Keratinocyte (primary cell): ENCODE results near the gene KRT71. TPM values are rescaled to one million over a fixed set of nuclear protein-coding genes. Genes with fewer than 3 reads are reported as not detected.

Experiments
- DNase-seq: peaks from one replicate; pipeline ENCODE4 v3.0.0-alpha.2; 2011; ENCODE audit warnings: low read depth, missing footprints, low spot score
- FAIRE-seq: peaks from 2 replicates; lab custom pipeline; 2011; peaks lifted over from hg19 to GRCh38; lab: Jason Lieb, UNC
- H2AFZ ChIP-seq: 2 replicates; pipeline ENCODE4 v1.6.0; 2012; ENCODE audit warnings: low read length, control low read depth, inconsistent platforms; ENCODE audit not compliant: control insufficient read depth
- H3K27ac ChIP-seq: 2 replicates; pipeline ENCODE4 v1.5.1; 2011; ENCODE audit warnings: low read length; ENCODE audit not compliant: control insufficient read depth, insufficient read depth
- H3K27me3 ChIP-seq: 3 replicates; pipeline ENCODE4 v1.6.0; 2011; ENCODE audit warnings: low read length; ENCODE audit not compliant: control insufficient read depth, insufficient read depth; ENCODE audit errors: extremely low read depth
- H3K36me3 ChIP-seq, 2 experiments: 2 replicates in 1 of 2; 3 replicates in 1 of 2; pipeline ENCODE4 v1.5.1; 2011; ENCODE audit warnings: low read length in 2 of 2, mild to moderate bottlenecking in 1 of 2; ENCODE audit not compliant: control insufficient read depth in 2 of 2, insufficient read depth in 2 of 2; ENCODE audit errors: extremely low read depth in 1 of 2
- H3K4me1 ChIP-seq: 3 replicates; pipeline ENCODE4 v1.5.1; 2011; ENCODE audit warnings: low read length; ENCODE audit not compliant: control insufficient read depth, insufficient read depth; ENCODE audit errors: extremely low read depth
- H3K4me2 ChIP-seq: 3 replicates; pipeline ENCODE4 v1.6.0; 2011; ENCODE audit warnings: low read depth, low read length; ENCODE audit not compliant: control insufficient read depth, insufficient read depth; ENCODE audit errors: extremely low read depth
- H3K4me3 ChIP-seq, 3 experiments: fragments of 200-600 bp in 1 of 3; sonication (generic) in 1 of 3; 2 replicates in 2 of 3; 3 replicates in 1 of 3; pipeline ENCODE4 v1.5.1; 2011 to 2016; ENCODE audit warnings: low read length in 3 of 3, mild to moderate bottlenecking in 3 of 3, control low read depth in 2 of 3, inconsistent platforms in 1 of 3, low read depth in 1 of 3, mixed read lengths in 1 of 3, mixed run types in 1 of 3, moderate library complexity in 1 of 3; ENCODE audit not compliant: control insufficient read depth in 2 of 3, insufficient read depth in 2 of 3; ENCODE audit errors: extremely low read depth in 1 of 3
- H3K79me2 ChIP-seq: 2 replicates; pipeline ENCODE4 v1.6.0; 2012; ENCODE audit warnings: low read length; ENCODE audit not compliant: control insufficient read depth, insufficient read depth
- H3K9ac ChIP-seq: 3 replicates; pipeline ENCODE4 v1.6.0; 2011; ENCODE audit warnings: low read length; ENCODE audit not compliant: control insufficient read depth, insufficient read depth; ENCODE audit errors: extremely low read depth
- H3K9me1 ChIP-seq: 3 replicates; pipeline ENCODE4 v1.6.0; 2011; ENCODE audit warnings: low read length; ENCODE audit not compliant: control insufficient read depth, insufficient read depth; ENCODE audit errors: extremely low read depth
- H3K9me3 ChIP-seq: 2 replicates; pipeline ENCODE4 v1.5.1; 2012; ENCODE audit warnings: low read depth, low read length; ENCODE audit not compliant: control insufficient read depth
- H4K20me1 ChIP-seq: 3 replicates; pipeline ENCODE4 v1.6.0; 2011; ENCODE audit warnings: low read length; ENCODE audit not compliant: control insufficient read depth, insufficient read depth; ENCODE audit errors: extremely low read depth
- CTCF ChIP-seq, 3 experiments: IDR thresholded peaks in 1 of 3; conservative IDR thresholded peaks in 1 of 3; optimal IDR thresholded peaks in 1 of 3; 2 replicates in 2 of 3; 3 replicates in 1 of 3; pipeline versions ENCODE3 to v1.5.1; 2011; ENCODE audit warnings: low read length in 3 of 3, mild to moderate bottlenecking in 3 of 3, moderate library complexity in 2 of 3, control low read depth in 1 of 3, inconsistent platforms in 1 of 3; ENCODE audit not compliant: insufficient read depth in 2 of 3; ENCODE audit errors: extremely low read depth in 1 of 3
- EZH2 ChIP-seq: IDR thresholded peaks from one replicate; pipeline ENCODE4 v1.6.1; 2012; ENCODE audit warnings: inconsistent platforms, mild to moderate bottlenecking, low read length, moderate library complexity
- dilution Hi-C: fragments of 300-500 bp; cut with MboI; formaldehyde crosslinking; loops from one replicate; pipeline ENCODE4 v1.7.0; 2020; ENCODE audit warnings: low sequenced_read_pairs; ENCODE audit not compliant: extremely low pct_ligation_motif_present
- polyA plus RNA-seq, 5 experiments: library from polyadenylated mRNA; depleted of rRNA in 3 of 5; stranded (reverse) in 3 of 5; stranded (forward) in 1 of 5; unstranded in 1 of 5; fragments of >200 nt; gene quantifications; 1 replicate in 1 of 5; 2 replicates in 3 of 5; 3 replicates in 1 of 5; pipeline versions ENCODE4 v1.2.1 to v1.2.3, GENCODE V29; 2011 to 2012; ENCODE audit warnings: missing spikeins in 2 of 5, low read depth in 1 of 5, low replicate concordance in 1 of 5

KRT71 gene
- polyA plus RNA-seq, 1 donor (not counting 4 experiments of a cell fraction or from before 2014, with no cell fraction given) = not detected

DNA sequence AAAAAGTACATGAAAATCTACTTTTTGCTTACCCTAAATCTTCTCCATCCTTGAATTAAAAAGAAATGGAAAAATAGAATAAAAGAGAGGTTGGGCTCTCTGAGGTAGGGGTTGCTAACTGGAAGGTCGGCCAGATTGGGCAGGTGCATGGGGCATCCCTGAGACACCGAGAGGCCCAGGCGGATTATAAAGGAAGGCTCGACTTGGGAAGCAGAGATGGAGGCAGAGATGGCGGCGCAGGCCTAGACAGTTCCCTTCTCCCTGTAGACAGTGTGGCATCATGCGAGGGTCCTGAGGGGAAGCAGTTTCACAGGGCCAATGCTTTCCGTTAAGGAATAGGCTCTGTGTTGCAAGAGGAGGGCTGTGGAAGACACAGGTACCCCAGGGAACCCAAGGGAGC, 24.4 kb upstream of the KRT71 start:
- Histone ChIP-seq H3K36me3 (no peaks in the 10 kb centered on the region), H3K27ac (no peak overlapping the region), H3K9me1 (peaks cover 2% of the 10 kb centered on the region), H3K4me1 (peaks cover 42% of the 10 kb centered on the region), H4K20me1 (no peaks in the 10 kb centered on the region), H3K4me3 (no peak overlapping the region), H3K4me2 (no peak overlapping the region), H3K79me2 (no peaks in the 10 kb centered on the region), H3K9ac (no peak overlapping the region), H3K9me3 (no peaks in the 10 kb centered on the region), H3K27me3 (no peaks in the 10 kb centered on the region), H2AFZ (no peak overlapping the region)
- dilution Hi-C loops = no loop called here
- FAIRE-seq = no peak
- no peak for DNase-seq
- no peak for TF ChIP-seq CTCF (optimal IDR thresholded peaks at IDR 0.05 in 1 of 3, IDR thresholded peaks at IDR 0.05 in 1 of 3, conservative IDR thresholded peaks at IDR 0.05 in 1 of 3; ENCODE audit: extremely low read depth in 1 of 3, insufficient read depth in 2 of 3, low read length in 3 of 3)
- no peak for TF ChIP-seq EZH2

- DNase-seq = no peak
- no peaks in the 10 kb centered on the region for H4K20me1 ChIP-seq
- FAIRE-seq = peak; percentile 62
- no peaks in the 10 kb centered on the region for H3K27me3 ChIP-seq
- H3K9ac ChIP-seq = no peak overlapping the region
- dilution Hi-C loops = no loop called here
- H3K79me2 ChIP-seq = no peaks in the 10 kb centered on the region
- H2AFZ ChIP-seq = no peak overlapping the region
- no peak overlapping the region for H3K27ac ChIP-seq
- no peak overlapping the region for H3K4me3 ChIP-seq
- H3K9me3 ChIP-seq = no peaks in the 10 kb centered on the region
- H3K36me3 ChIP-seq = no peaks in the 10 kb centered on the region
- peaks cover under 1% of the 10 kb centered on the region for H3K9me1 ChIP-seq
- H3K4me1 ChIP-seq = peaks cover 29% of the 10 kb centered on the region
- TF ChIP-seq CTCF (optimal IDR thresholded peaks at IDR 0.05 in 1 of 3, IDR thresholded peaks at IDR 0.05 in 1 of 3, conservative IDR thresholded peaks at IDR 0.05 in 1 of 3; ENCODE audit: extremely low read depth in 1 of 3, insufficient read depth in 2 of 3, low read length in 3 of 3) (no peak), EZH2 (no peak)
- H3K4me2 ChIP-seq = no peak overlapping the region
These were observed 23.0 kb upstream of the KRT71 start for GRCh38 chr12:52575948-52576347.
